NOMO-1 (cell line): ENCODE data around the gene COL23A1.

Source experiments
- DNase-seq, 2 experiments: peaks; one replicate each; lab custom pipeline; 2025; ENCODE audit not compliant: unreplicated experiment in 2 of 2; lab: John Stamatoyannopoulos, UW

The COL23A1 gene

GRCh38 chr5:178441486-178442270, 148.5 kb downstream of the COL23A1 start:
- no peak for DNase-seq

GRCh38 chr5:178440181-178440580, 150.0 kb downstream of the COL23A1 start:
- DNase-seq = no peak

GRCh38 chr5:178439493-178440180, 150.6 kb downstream of the COL23A1 start:
- no peak for DNase-seq

GRCh38 chr5:178438796-178439195, 151.4 kb downstream of the COL23A1 start:
- DNase-seq = no peak

GRCh38 chr5:178437386-178438075, 152.7 kb downstream of the COL23A1 start:
- DNase-seq = no peak

GRCh38 chr5:178436326-178436940, 153.8 kb downstream of the COL23A1 start:
- DNase-seq = no peak

GRCh38 chr5:178435321-178436238, 154.6 kb downstream of the COL23A1 start:
- no peak for DNase-seq

- DNase-seq = no peak
Measured at GRCh38 chr5:178434851-178435250, 155.3 kb downstream of the COL23A1 start.

GRCh38 chr5:178434016-178434761, 156.0 kb downstream of the COL23A1 start:
- DNase-seq = no peak

- no peak for DNase-seq
Measured at GRCh38 chr5:178433273-178433775, 156.9 kb downstream of the COL23A1 start.

GRCh38 chr5:178432421-178433272, 157.5 kb downstream of the COL23A1 start:
- no peak for DNase-seq

GRCh38 chr5:178431782-178432165, 158.4 kb downstream of the COL23A1 start:
- DNase-seq = no peak

- no peak for DNase-seq
Measured at GRCh38 chr5:178431063-178431781, 159.0 kb downstream of the COL23A1 start.

- DNase-seq = no peak
Measured at GRCh38 chr5:178430186-178431062, 159.8 kb downstream of the COL23A1 start.

GRCh38 chr5:178429491-178430185, 160.6 kb downstream of the COL23A1 start:
- no peak for DNase-seq

GRCh38 chr5:178429156-178429468, 161.1 kb downstream of the COL23A1 start:
- no peak for DNase-seq
